NAMALWA (cell line): ENCODE data around the gene BPIFA1.
A peak's percentile ranks its signal among the peaks of the same experiment; 100 is the strongest.

Source experiments
- DNase-seq: peaks from one replicate; pipeline ENCODE4 v3.0.0-alpha.2; 2015; ENCODE audit warnings: low spot score

BPIFA1 gene

GRCh38 chr20:33277471-33278441 is 42.0 kb downstream of the BPIFA1 start:
- no peak for DNase-seq

GRCh38 chr20:33278700-33279099 is 42.9 kb downstream of the BPIFA1 start:
- DNase-seq = no peak

- DNase-seq = no peak
Measured at GRCh38 chr20:33279261-33279910, 43.6 kb downstream of the BPIFA1 start.

GRCh38 chr20:33280000-33280680 is 44.3 kb downstream of the BPIFA1 start:
- no peak for DNase-seq

GRCh38 chr20:33280775-33281174 is 45.0 kb downstream of the BPIFA1 start:
- no peak for DNase-seq

GRCh38 chr20:33281550-33282146 is 45.9 kb downstream of the BPIFA1 start:
- DNase-seq = no peak

- no peak for DNase-seq
Measured at GRCh38 chr20:33282196-33282934, 46.6 kb downstream of the BPIFA1 start.

GRCh38 chr20:33282991-33283555 is 47.3 kb downstream of the BPIFA1 start, which contains the start of gene BPIFB1:
BPIFB1 (plus strand) TSS chr20:33283214; CDS start chr20:33286074, 2,860 bp downstream.
- DNase-seq = no peak

GRCh38 chr20:33284284-33284683 is 48.5 kb downstream of the BPIFA1 start:
- no peak for DNase-seq

- DNase-seq = no peak
Measured at GRCh38 chr20:33284937-33285336, 49.1 kb downstream of the BPIFA1 start.

GRCh38 chr20:33285861-33286495 is 50.2 kb downstream of the BPIFA1 start:
- no peak for DNase-seq

GRCh38 chr20:33287884-33288283 is 52.1 kb downstream of the BPIFA1 start:
- no peak for DNase-seq

GRCh38 chr20:33290852-33291251 is 55.1 kb downstream of the BPIFA1 start:
- no peak for DNase-seq

- no peak for DNase-seq
Measured at GRCh38 chr20:33291416-33291815, 55.6 kb downstream of the BPIFA1 start.

- DNase-seq = peak; percentile 73
Measured at GRCh38 chr20:33291830-33292355, 56.1 kb downstream of the BPIFA1 start.
